ENCODE data around the gene TUB.

GRCh38 chr11:8126649-8127289 is 45.8 kb downstream of the TUB start:
- TF ChIP-seq CTCF (IDR thresholded peaks at IDR 0.05; ENCODE audit: low read depth, low read length): no peak
- no peak for TF ChIP-seq POLR2A (IDR thresholded peaks at IDR 0.05; ENCODE audit: extremely low read depth, insufficient read length)
